AG09319 (cell line): ENCODE measurements around the gene DDTL.
"Not testable (repeated sequence)": the region's sequence is repeated elsewhere in the genome, so short reads cannot be mapped to it uniquely, and the experiment has no call there.

Source experiments
- DNase-seq: peaks from one replicate; pipeline ENCODE4 v3.0.0-alpha.2; 2010; ENCODE audit warnings: low read depth; ENCODE audit errors: extremely low read depth
- CTCF ChIP-seq: IDR thresholded peaks from 2 replicates; pipeline ENCODE4 v1.5.1; 2011; ENCODE audit warnings: low read depth, mild to moderate bottlenecking, inconsistent platforms, low read length, moderate library complexity

The DDTL gene

DNA sequence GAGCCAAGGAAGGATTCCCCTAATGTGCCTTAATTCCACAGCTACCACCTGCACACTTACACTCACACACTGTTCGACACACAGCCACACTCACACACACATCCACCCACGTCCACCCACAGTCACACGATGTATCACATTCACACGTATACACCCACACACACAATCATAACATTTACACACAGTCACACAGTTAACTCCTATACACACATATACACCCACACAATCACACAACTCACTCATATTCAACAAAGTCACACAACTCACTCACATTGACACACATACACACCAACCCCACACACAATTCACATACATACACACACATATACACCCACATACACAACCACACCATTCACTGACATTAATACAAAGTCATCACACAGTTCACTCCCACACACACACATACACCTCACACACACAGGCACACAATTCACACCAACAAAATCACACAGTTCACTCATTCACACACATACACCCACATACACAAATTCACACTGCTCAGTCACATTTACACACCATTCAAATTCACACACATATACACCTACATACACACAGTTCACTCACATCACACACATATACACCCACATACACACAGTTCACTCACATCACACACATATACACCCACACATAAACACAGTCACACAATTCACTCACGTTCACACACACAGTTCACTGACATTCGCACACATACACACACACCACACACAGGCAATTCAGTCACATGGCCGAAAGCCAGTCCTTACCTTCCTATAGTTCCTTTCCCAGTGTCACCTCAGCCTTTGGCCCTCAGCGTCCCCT, 12.3 kb upstream of the DDTL start:
- DNase-seq: not testable (repeated sequence)

GRCh38 chr22:23954991-23955305, 11.7 kb upstream of the DDTL start:
- not testable (repeated sequence) for DNase-seq

- not testable (repeated sequence) for DNase-seq
Measured at GRCh38 chr22:23955886-23956285, 10.8 kb upstream of the DDTL start.

- DNase-seq: peak; percentile 28
- TF ChIP-seq CTCF: peak; percentile 80
Measured at GRCh38 chr22:23956301-23956900, 10.3 kb upstream of the DDTL start.

DNA sequence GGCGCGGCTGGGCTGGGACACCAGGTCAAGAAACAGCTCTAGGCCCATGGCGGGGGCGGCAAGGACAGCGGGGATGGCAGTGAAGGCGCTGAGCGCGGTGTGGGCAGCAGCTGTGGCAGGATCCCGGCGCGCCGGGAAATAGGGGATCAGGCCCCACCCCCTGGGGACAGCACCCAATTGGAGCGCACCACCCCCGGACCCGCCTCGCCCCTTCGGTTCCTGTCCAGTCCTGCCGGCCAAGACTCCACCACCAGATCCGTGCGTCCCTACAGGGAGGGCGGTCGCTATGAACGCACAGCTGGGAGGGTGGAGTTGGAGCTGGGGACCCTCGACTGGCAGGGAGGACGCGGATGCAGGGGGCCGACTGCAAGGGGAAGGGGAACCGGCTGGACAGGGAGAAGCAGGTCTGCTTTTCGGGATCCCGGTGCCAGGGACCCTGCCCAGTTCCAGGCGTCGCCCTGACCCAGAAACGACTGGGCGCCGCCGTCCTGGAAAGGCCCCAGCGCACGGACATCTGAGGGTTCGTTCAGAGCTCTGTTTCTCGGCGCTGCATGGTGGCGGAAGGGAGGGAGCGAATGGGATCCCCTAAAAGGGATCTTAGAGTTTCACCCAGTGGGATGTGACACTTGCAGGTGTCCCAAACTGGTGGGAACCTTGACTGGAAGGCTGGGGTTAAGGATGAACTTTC, 5.5 kb upstream of the DDTL start, which contains the start of gene GSTT2B:
TSS of gene GSTT2B (minus strand) at position 112 of the 688 bp plus-strand sequence. CDS start at position 48, 64 bp downstream.
- DNase-seq: not testable (repeated sequence)

DNA sequence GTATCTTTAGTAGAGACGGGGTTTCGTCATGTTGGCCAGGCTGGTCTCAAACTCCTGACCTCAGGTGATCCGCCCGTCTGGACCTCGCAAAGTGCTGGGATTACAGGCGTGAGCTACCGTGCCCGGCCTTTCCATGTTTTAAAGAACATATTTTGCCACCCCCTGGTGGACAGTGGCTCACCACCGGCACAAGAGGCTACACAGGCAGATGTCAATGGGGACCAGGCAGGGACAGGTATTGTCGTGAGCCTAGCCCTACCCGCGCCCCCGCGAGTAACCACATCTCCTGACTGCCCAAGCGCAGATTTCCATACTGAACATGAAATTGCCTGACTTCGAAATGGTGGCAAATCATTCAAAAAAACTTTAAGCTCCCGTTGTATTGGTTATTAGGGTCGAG, 594 bp upstream of the DDTL start:
- DNase-seq: not testable (repeated sequence)

DNA sequence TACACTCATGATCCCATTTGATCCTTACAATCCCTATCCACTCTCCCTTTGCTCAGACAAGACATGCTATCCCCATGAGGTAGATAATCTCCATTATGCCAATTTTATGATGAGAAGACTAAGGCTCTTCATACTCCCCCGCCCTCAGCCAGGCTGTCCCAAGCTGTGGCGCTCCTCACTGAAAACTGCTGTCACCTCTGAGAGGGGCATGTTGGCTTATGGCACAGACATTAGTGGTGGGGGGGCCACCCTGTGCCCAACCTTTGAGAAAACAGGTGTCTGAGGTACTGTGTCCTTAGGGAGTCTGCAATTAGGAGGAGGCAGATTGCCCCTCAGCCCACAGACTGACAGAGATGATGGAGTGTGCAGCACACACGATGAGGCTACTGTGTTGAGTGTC, 2.4 kb downstream of the DDTL start:
- no peak for DNase-seq

DNA sequence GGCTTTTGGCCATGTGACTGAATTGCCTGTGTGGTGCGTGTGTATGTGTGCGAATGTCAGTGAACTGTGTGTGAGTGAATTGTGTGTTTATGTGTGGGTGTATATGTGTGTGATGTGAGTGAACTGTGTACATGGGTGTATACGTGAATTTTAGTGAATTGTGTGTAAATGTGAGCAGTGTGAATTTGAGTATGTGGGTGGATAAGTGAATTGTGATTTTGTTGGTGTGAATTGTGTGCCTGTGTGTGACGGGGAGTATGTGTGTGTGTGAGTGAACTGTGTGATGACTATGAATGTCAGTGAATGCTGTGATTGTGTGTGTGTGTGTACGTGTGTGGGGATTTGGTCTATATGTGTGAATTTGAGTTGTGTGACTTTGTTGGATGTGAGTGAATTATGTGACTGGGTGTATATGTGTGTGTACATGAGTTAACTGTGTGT, 3.5 kb downstream of the DDTL start:
- no peak for DNase-seq
- TF ChIP-seq CTCF: no peak

More for the DNA sequence above, 2.4 kb downstream of the DDTL start:
- TF ChIP-seq CTCF: no peak

GRCh38 chr22:23970816-23971486, 4.3 kb downstream of the DDTL start:
- no peak for TF ChIP-seq CTCF
- DNase-seq: no peak

DNA sequence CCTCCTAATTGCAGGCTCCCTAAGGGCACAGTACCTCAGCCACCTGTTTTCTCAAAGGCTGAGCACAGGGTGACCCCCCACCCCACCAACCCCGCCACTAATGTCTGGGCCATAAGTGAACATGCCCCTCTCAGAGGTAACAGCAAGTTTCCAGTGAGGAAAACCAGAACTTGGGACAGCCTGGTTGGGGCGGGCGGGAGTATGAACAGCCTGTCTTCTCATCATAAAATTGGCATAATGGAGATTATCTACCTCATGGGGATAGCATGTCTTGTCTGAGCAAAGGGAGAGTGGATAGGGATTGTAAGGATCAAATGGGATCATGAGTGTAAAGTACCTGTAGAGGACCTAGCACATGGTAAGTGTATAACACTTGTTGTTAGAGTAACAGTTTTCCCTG, 5.2 kb downstream of the DDTL start:
- DNase-seq: not testable (repeated sequence)

DNA sequence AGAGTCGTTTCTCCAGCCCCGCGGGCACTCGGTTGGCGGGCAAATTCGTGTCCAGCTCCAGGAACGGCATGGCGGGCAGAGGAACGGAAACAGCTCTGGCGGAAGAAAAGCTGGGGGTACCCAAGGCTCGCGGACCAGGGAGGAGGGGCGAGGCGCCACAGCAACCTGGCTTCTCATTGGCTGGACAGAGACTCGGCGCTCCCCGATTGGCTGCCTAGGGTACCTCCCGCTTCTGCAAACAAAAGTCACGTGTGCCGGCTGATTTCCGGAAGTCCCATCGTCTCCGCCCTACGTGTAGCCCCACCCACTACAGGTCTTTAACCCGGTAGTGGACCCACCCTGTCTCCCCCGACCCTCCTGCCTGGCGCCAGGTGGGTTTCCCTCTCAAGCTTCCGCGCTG, 7.7 kb downstream of the DDTL start, which contains the start of gene DDT:
TSS of gene DDT (minus strand) at position 97 of the 400 bp plus-strand sequence. CDS start at position 70, 27 bp downstream.
- DNase-seq: not testable (repeated sequence)

DNA sequence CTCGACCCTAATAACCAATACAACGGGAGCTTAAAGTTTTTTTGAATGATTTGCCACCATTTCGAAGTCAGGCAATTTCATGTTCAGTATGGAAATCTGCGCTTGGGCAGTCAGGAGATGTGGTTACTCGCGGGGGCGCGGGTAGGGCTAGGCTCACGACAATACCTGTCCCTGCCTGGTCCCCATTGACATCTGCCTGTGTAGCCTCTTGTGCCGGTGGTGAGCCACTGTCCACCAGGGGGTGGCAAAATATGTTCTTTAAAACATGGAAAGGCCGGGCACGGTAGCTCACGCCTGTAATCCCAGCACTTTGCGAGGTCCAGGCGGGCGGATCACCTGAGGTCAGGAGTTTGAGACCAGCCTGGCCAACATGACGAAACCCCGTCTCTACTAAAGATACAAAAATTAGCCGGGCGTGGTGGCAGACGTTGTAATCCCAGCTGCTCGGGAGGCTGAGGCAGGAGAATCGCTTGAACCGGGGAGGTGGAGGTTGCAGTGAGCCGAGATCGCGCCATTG, 8.2 kb downstream of the DDTL start:
- not testable (repeated sequence) for DNase-seq

DNA sequence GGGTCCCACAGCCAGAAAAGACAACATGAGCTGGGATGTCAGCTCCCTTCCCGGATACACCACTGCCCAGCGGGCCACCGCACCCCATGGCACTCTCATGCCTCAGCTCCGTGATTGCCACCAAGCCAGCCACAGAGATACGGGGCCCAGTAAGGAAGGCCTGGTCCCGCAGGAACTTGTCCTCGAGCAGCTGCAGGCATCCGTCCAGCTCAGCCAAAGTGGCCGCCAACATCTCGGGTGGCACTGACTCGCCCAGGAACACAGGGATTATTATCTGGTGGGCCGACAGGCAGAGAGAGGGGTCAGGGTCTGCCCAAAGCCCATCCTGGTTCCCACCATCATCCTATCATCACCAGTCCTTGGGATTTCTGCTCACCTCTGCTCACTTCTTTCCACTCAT, 10.6 kb downstream of the DDTL start:
- not testable (repeated sequence) for DNase-seq

- not testable (repeated sequence) for DNase-seq
Measured at GRCh38 chr22:23979557-23980240, 13.0 kb downstream of the DDTL start, which contains the start of gene GSTT2. Gene GSTT2, plus strand, starts transcription at chr22:23980134.
